ENCODE data around the gene SLC52A1.

SLC52A1 gene

DNA sequence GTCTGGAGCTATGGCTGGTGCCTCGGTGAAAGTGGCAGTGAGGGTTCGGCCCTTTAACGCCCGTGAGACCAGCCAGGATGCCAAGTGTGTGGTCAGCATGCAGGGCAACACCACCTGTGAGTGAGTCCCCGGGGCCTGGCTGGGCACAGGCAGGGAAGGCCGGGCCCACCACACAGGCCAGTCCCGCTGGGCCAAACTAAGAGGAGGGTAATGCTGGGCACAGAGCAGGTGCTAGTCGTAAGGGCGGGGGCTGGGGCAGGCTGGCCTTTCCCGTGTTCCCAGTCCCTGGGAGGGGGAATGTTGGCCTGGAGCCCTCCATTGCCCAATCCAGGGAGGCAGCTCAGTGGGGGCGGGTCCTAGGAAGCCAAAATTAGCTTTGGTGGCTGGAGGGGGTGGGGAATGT lies 35.0 kb downstream of the SLC52A1 start (continued):
- TF ChIP-seq ZNF239 (tag by site-specific recombination; IDR thresholded peaks at IDR 0.05): no peak

DNA sequence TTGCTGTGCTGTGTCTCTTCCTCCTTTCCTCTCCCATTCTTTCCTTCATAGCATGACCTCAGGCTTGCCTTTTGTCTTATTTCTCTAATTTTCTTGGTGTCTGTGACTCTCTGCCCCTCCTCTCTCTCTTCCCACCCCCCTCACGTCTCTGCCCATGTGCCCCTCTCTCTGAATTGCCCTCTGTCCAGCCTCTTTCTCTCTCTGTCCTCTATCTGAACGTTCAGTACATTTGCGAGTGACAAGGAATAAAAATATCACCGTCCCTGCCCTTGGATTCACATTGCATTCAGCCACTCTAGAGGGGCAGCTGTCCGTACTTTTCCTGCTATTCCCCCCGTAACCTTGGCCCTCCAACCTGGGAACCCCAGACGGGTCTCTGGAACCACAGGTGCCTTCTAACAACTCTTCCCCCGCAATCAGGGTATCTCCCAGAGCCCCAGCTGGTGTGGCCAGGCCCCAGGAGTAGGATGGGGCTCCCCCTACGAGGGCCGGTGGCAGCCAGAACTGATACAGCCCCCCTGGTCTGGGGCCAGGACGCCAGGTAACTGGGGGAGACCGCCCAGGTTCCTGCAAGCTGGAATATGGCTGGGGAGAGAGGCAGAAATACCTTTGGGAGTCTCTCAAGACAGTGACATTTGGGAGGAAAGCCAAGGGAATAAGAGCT lies 35.7 kb downstream of the SLC52A1 start:
- Histone ChIP-seq H3K27ac (ENCODE audit: extremely low read depth, low read depth, low read length) (0 out of 2 replicates have a peak overlapping the region, but pooled peaks have one; percentile 77), H3K9me3 (ENCODE audit: control insufficient read depth, insufficient read depth, low read depth, low read length) (no peaks in the 10 kb centered on the region), H3K36me3 (ENCODE audit: control insufficient read depth in 2 of 2, insufficient read depth in 1 of 2, low read length in 2 of 2) (peaks cover 20 to 40% of the 10 kb centered on the region in 2 experiments; a peak in 2 of 3 replicates), H3K4me1 (ENCODE audit: control insufficient read depth, insufficient read depth, low read length) (peaks cover 14% of the 10 kb centered on the region), H3K4me3 (ENCODE audit: low read depth, low read length) (no peak overlapping the region; the same call in 1 of the 2 replicates)
- ChIA-PET CTCF (interaction anchor here (0.7 to 1.9 kb wide), 5 partner anchors 8 to 21 kb away, joined by 3 to 7 read pairs (median 4); partner anchors contain the start of gene CAMTA2), POLR2A (interaction anchor here (1.4 kb wide), 1 partner anchor 13 kb away, joined by 3 read pairs; no protein-coding TSS in a partner anchor)
- TF ChIP-seq ZEB2 (tag by site-specific recombination; IDR thresholded peaks at IDR 0.05): no peak
- 0 out of 2 replicates have a peak, but pooled peaks have one; percentile 23 for TF ChIP-seq ZNF366 (tag by site-specific recombination; conservative IDR thresholded peaks at IDR 0.05)

DNA sequence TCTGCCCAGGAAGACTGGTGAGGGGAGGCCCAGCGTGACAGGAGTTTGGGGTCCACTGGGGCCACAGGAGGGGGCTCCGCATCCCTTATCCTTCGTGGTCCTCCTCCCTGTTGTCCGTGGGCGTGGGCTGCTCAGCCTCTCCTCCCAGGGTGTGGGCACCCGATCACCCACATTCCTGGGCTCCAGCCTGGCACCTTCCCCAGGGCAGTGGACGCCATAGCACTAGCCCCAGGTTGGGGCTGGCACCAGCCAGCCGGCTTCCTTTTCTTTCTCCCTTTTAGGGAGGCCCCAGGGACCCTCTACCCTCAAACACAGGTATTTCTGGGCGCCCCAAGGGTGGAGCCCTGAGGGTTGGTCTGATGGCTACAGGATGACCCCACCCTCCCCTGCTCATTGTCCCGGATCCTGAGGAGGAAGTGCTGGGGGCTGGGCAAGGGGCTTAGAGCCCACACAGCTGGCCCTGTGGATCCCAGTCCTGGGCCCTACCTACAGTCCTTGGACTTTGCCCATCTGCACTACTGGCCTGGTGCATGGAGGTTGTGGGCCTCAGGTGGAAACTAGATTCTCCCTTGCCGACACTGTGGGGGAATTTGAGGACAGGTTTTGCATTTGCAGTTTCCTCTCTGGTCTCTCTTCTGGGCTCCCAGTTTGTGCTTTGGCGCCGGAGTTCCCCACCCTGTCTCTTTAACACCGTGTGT lies 36.3 kb downstream of the SLC52A1 start:
- ChIA-PET POLR2A (interaction anchor here (0.7 to 2.5 kb wide), 5 partner anchors 8 to 59 kb away, joined by 3 to 27 read pairs (median 19); partner anchors contain the start of genes CAMTA2, RNF167, SLC25A11 and SPAG7), CTCF (interaction anchor here (0.6 to 3.1 kb wide), 6 partner anchors 7 to 209 kb away, joined by 3 to 21 read pairs (median 4); partner anchors contain the start of gene CAMTA2)
- no peaks in the 10 kb centered on the region for H3K9me3 ChIP-seq (ENCODE audit: control insufficient read depth, insufficient read depth, low read depth, low read length)
- peaks cover 13 to 34% of the 10 kb centered on the region in 2 experiments; a peak in 2 of 3 replicates for H3K36me3 ChIP-seq (ENCODE audit: control insufficient read depth in 2 of 2, insufficient read depth in 1 of 2, low read length in 2 of 2)
- H3K4me3 ChIP-seq (ENCODE audit: low read depth, low read length): peak overlapping the region; percentile 65
- H3K27ac ChIP-seq (ENCODE audit: extremely low read depth, low read depth, low read length): peak overlapping the region; percentile 77; the same call in 1 of the 2 replicates
- peaks cover 14% of the 10 kb centered on the region for H3K4me1 ChIP-seq (ENCODE audit: control insufficient read depth, insufficient read depth, low read length)
- TF ChIP-seq ZNF530 (tag by site-specific recombination; IDR thresholded peaks at IDR 0.05; ENCODE audit: low read depth) (no peak), ZNF394 (tag by site-specific recombination; IDR thresholded peaks at IDR 0.05; ENCODE audit: borderline replicate concordance) (0 out of 2 replicates have a peak, but pooled peaks have one; percentile 11), KLF8 (tag by site-specific recombination; IDR thresholded peaks at IDR 0.05) (no peak), ZNF701 (tag by site-specific recombination; IDR thresholded peaks at IDR 0.05) (no peak), ZBTB1 (tag by site-specific recombination; IDR thresholded peaks at IDR 0.05) (no peak), ZNF169 (tag by site-specific recombination; IDR thresholded peaks at IDR 0.05) (no peak), KLF1 (tag by site-specific recombination; IDR thresholded peaks at IDR 0.05) (peak; percentile 63), SALL2 (tag by site-specific recombination; IDR thresholded peaks at IDR 0.05; ENCODE audit: borderline replicate concordance) (no peak), EGR2 (tag by site-specific recombination; IDR thresholded peaks at IDR 0.05; ENCODE audit: low read depth) (peak; percentile 38; the same call in 1 of the 2 replicates), ZNF610 (tag by site-specific recombination; IDR thresholded peaks at IDR 0.05; ENCODE audit: borderline replicate concordance) (no peak), WT1 (tag by site-specific recombination; IDR thresholded peaks at IDR 0.05) (peak; percentile 24; the same call in 1 of the 2 replicates), GLIS2 (tag by site-specific recombination; IDR thresholded peaks at IDR 0.05) (peak; percentile 69), SP3 (tag by site-specific recombination; IDR thresholded peaks at IDR 0.05) (no peak), ZBTB8A (tag by site-specific recombination; IDR thresholded peaks at IDR 0.05) (no peak)
- TF ChIP-seq, protein P1, sequence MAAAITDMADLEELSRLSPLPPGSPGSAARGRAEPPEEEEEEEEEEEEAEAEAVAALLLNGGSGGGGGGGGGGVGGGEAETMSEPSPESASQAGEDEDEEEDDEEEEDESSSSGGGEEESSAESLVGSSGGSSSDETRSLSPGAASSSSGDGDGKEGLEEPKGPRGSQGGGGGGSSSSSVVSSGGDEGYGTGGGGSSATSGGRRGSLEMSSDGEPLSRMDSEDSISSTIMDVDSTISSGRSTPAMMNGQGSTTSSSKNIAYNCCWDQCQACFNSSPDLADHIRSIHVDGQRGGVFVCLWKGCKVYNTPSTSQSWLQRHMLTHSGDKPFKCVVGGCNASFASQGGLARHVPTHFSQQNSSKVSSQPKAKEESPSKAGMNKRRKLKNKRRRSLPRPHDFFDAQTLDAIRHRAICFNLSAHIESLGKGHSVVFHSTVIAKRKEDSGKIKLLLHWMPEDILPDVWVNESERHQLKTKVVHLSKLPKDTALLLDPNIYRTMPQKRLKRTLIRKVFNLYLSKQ (tag by site-specific recombination; IDR thresholded peaks at IDR 0.05; ENCODE audit: borderline replicate concordance): no peak
- TF ChIP-seq, protein P2, sequence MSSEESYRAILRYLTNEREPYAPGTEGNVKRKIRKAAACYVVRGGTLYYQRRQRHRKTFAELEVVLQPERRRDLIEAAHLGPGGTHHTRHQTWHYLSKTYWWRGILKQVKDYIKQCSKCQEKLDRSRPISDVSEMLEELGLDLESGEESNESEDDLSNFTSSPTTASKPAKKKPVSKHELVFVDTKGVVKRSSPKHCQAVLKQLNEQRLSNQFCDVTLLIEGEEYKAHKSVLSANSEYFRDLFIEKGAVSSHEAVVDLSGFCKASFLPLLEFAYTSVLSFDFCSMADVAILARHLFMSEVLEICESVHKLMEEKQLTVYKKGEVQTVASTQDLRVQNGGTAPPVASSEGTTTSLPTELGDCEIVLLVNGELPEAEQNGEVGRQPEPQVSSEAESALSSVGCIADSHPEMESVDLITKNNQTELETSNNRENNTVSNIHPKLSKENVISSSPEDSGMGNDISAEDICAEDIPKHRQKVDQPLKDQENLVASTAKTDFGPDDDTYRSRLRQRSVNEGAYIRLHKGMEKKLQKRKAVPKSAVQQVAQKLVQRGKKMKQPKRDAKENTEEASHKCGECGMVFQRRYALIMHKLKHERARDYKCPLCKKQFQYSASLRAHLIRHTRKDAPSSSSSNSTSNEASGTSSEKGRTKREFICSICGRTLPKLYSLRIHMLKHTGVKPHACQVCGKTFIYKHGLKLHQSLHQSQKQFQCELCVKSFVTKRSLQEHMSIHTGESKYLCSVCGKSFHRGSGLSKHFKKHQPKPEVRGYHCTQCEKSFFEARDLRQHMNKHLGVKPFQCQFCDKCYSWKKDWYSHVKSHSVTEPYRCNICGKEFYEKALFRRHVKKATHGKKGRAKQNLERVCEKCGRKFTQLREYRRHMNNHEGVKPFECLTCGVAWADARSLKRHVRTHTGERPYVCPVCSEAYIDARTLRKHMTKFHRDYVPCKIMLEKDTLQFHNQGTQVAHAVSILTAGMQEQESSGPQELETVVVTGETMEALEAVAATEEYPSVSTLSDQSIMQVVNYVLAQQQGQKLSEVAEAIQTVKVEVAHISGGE (tag by site-specific recombination; conservative IDR thresholded peaks at IDR 0.05; ENCODE audit: low read depth): no peak
- TF ChIP-seq, protein P3, sequence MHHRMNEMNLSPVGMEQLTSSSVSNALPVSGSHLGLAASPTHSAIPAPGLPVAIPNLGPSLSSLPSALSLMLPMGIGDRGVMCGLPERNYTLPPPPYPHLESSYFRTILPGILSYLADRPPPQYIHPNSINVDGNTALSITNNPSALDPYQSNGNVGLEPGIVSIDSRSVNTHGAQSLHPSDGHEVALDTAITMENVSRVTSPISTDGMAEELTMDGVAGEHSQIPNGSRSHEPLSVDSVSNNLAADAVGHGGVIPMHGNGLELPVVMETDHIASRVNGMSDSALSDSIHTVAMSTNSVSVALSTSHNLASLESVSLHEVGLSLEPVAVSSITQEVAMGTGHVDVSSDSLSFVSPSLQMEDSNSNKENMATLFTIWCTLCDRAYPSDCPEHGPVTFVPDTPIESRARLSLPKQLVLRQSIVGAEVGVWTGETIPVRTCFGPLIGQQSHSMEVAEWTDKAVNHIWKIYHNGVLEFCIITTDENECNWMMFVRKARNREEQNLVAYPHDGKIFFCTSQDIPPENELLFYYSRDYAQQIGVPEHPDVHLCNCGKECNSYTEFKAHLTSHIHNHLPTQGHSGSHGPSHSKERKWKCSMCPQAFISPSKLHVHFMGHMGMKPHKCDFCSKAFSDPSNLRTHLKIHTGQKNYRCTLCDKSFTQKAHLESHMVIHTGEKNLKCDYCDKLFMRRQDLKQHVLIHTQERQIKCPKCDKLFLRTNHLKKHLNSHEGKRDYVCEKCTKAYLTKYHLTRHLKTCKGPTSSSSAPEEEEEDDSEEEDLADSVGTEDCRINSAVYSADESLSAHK (tag by site-specific recombination; IDR thresholded peaks at IDR 0.05): no peak
- TF ChIP-seq, protein P4, sequence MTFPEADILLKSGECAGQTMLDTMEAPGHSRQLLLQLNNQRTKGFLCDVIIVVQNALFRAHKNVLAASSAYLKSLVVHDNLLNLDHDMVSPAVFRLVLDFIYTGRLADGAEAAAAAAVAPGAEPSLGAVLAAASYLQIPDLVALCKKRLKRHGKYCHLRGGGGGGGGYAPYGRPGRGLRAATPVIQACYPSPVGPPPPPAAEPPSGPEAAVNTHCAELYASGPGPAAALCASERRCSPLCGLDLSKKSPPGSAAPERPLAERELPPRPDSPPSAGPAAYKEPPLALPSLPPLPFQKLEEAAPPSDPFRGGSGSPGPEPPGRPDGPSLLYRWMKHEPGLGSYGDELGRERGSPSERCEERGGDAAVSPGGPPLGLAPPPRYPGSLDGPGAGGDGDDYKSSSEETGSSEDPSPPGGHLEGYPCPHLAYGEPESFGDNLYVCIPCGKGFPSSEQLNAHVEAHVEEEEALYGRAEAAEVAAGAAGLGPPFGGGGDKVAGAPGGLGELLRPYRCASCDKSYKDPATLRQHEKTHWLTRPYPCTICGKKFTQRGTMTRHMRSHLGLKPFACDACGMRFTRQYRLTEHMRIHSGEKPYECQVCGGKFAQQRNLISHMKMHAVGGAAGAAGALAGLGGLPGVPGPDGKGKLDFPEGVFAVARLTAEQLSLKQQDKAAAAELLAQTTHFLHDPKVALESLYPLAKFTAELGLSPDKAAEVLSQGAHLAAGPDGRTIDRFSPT (tag by site-specific recombination; IDR thresholded peaks at IDR 0.05): 0 out of 2 replicates have a peak, but pooled peaks have one; percentile 69

Measured in HEK293 (cell line).